Loucy (cell line): ENCODE data around the gene NSMCE1.

Experiments
- CTCF ChIP-seq: fragments of 200-600 bp; sonication (generic); conservative IDR thresholded peaks from 2 replicates; pipeline ENCODE4 v1.5.1; 2014; ENCODE audit warnings: mild to moderate bottlenecking, antibody characterized with exemption, low read length
- EZH2phosphoT487 ChIP-seq: fragments of 200-600 bp; IDR thresholded peaks from 2 replicates; pipeline ENCODE4 v1.6.1; 2018; ENCODE audit warnings: antibody characterized with exemption, mild to moderate bottlenecking, moderate library complexity, borderline replicate concordance

GRCh38 chr16:27239906-27240655 is 28.5 kb downstream of the NSMCE1 start:
- TF ChIP-seq CTCF = no peak
- TF ChIP-seq EZH2phosphoT487 = no peak
